RWPE1 (cell line): ENCODE measurements around the gene C9orf43.

Experiments
- CTCF ChIA-PET: fragments of 350-600 bp; sonication (Branson Sonifier 250); formaldehyde crosslinking; extraction: SDS; loops from one replicate; lab custom pipeline; 2021; lab: Yijun Ruan, JAX
- POLR2A ChIA-PET: fragments of 400-600 bp; formaldehyde crosslinking; extraction: SDS; loops from one replicate; lab custom pipeline; 2020; ENCODE audit warnings: antibody characterized with exemption; ENCODE audit not compliant: low non-redundant PET; lab: Yijun Ruan, JAX
- DNase-seq: peaks from one replicate; pipeline ENCODE4 v3.0.0; 2012; ENCODE audit warnings: low spot score
- H3K27ac ChIP-seq: fragments of 450-650 bp; 2 replicates; pipeline ENCODE4 v1.5.1; 2017
- CTCF ChIP-seq: fragments of 450-650 bp; conservative IDR thresholded peaks from 2 replicates; pipeline ENCODE4 v1.5.1; 2017; ENCODE audit warnings: low read depth, mild to moderate bottlenecking

The C9orf43 gene

GRCh38 chr9:113468716-113469448, 58.3 kb downstream of the C9orf43 start:
- ChIA-PET POLR2A (interaction anchor here (0.6 kb wide), 1 partner anchor 117 kb away, joined by 10 read pairs; no protein-coding TSS in a partner anchor), CTCF (interaction anchor here (0.6 to 0.8 kb wide), 2 partner anchors 90 to 189 kb away, joined by 4 read pairs; no protein-coding TSS in a partner anchor)
- H3K27ac ChIP-seq = no peak overlapping the region
- DNase-seq = no peak
- no peak for TF ChIP-seq CTCF

- ChIA-PET CTCF (interaction anchor here (0.9 to 1.0 kb wide), 2 partner anchors 109 to 187 kb away, joined by 3 to 4 read pairs; no protein-coding TSS in a partner anchor), POLR2A (no interaction called here)
- no peak for TF ChIP-seq CTCF
- DNase-seq = no peak
- no peak overlapping the region for H3K27ac ChIP-seq
Measured at GRCh38 chr9:113471143-113471542, 60.6 kb downstream of the C9orf43 start.

GRCh38 chr9:113471566-113471965, 61.0 kb downstream of the C9orf43 start:
- DNase-seq = no peak
- no peak overlapping the region for H3K27ac ChIP-seq
- TF ChIP-seq CTCF = no peak
- CTCF ChIA-PET = interaction anchor here (0.9 to 1.0 kb wide), 2 partner anchors 109 to 187 kb away, joined by 3 to 4 read pairs; no protein-coding TSS in a partner anchor
- POLR2A ChIA-PET = no interaction called here

GRCh38 chr9:113472199-113472598, 61.7 kb downstream of the C9orf43 start:
- no peak for TF ChIP-seq CTCF
- no peak overlapping the region for H3K27ac ChIP-seq
- ChIA-PET CTCF (interaction anchor here (0.6 kb wide), 1 partner anchor 13 kb away, joined by 3 read pairs; no protein-coding TSS in a partner anchor), POLR2A (no interaction called here)
- no peak for DNase-seq

GRCh38 chr9:113474360-113475028, 63.9 kb downstream of the C9orf43 start:
- CTCF ChIA-PET = interaction anchor here (0.6 to 1.4 kb wide), 2 partner anchors 10 to 29 kb away, joined by 3 read pairs; no protein-coding TSS in a partner anchor
- POLR2A ChIA-PET = interaction anchor here (0.5 kb wide), 1 partner anchor 11 kb away, joined by 3 read pairs; the partner anchor contains the start of gene RGS3

More at GRCh38 chr9:113474360-113475028, 63.9 kb downstream of the C9orf43 start:
- DNase-seq = no peak
- no peak for TF ChIP-seq CTCF
- no peak overlapping the region for H3K27ac ChIP-seq
